Duodenal mucosa (tissue), 2 donors: ENCODE measurements around the gene PLXNB3.
"Not testable (repeated sequence)": the region's sequence is repeated elsewhere in the genome, so short reads cannot be mapped to it uniquely, and the experiment has no call there.

Source experiments
- H3K27ac ChIP-seq: one replicate; pipeline ENCODE4 v1.7.0; 2013; ENCODE audit warnings: low read depth, low read length
- H3K27me3 ChIP-seq, 2 donors: one replicate each; pipeline ENCODE4 v1.7.0; 2013; ENCODE audit warnings: low read length in 2 of 2, control low read depth in 1 of 2; ENCODE audit not compliant: insufficient read depth in 2 of 2, control insufficient read depth in 1 of 2
- H3K36me3 ChIP-seq, 2 donors: one replicate each; pipeline ENCODE4 v1.7.0; 2013; ENCODE audit warnings: low read length in 2 of 2, control low read depth in 1 of 2; ENCODE audit not compliant: insufficient read depth in 2 of 2, control insufficient read depth in 1 of 2
- H3K4me1 ChIP-seq, 2 donors: one replicate each; pipeline ENCODE4 v1.7.0; 2013; ENCODE audit warnings: low read length in 2 of 2, control low read depth in 1 of 2; ENCODE audit not compliant: insufficient read depth in 2 of 2, control insufficient read depth in 1 of 2
- H3K4me3 ChIP-seq, 2 donors: one replicate each; pipeline ENCODE4 v1.7.0; 2013; ENCODE audit warnings: low read length in 2 of 2, low read depth in 1 of 2
- H3K9ac ChIP-seq, 2 donors: one replicate each; pipeline ENCODE4 v1.7.0; 2013; ENCODE audit warnings: low read length in 2 of 2, low read depth in 1 of 2
- H3K9me3 ChIP-seq, 2 donors: one replicate each; pipeline ENCODE4 v1.7.0; 2013; ENCODE audit warnings: low read length in 2 of 2, control low read depth in 1 of 2; ENCODE audit not compliant: control insufficient read depth in 1 of 2

The PLXNB3 gene

GRCh38 chrX:153816831-153817690, 53.0 kb downstream of the PLXNB3 start:
- Histone ChIP-seq H3K9ac (no peak overlapping the region), H3K9me3 (no peaks in the 10 kb centered on the region), H3K36me3 (no peaks in the 10 kb centered on the region), H3K27me3 (no peaks in the 10 kb centered on the region), H3K27ac (no peak overlapping the region), H3K4me3 (no peak overlapping the region), H3K4me1 (peaks cover 0 to 7% of the 10 kb centered on the region in 2 donors)

GRCh38 chrX:153818064-153818463, 54.0 kb downstream of the PLXNB3 start:
- not testable (repeated sequence) for H3K4me1 ChIP-seq, H3K27ac ChIP-seq, H3K27me3 ChIP-seq, H3K4me3 ChIP-seq, H3K36me3 ChIP-seq, H3K9ac ChIP-seq, H3K9me3 ChIP-seq

GRCh38 chrX:153818571-153819383, 54.7 kb downstream of the PLXNB3 start:
- H3K9me3 ChIP-seq = no peaks in the 10 kb centered on the region
- no peaks in the 10 kb centered on the region for H3K27me3 ChIP-seq
- H3K9ac ChIP-seq = no peak overlapping the region
- H3K4me3 ChIP-seq = peak overlapping the region in 1 of 2 donors; percentile 45
- H3K4me1 ChIP-seq = peaks cover 0 to 7% of the 10 kb centered on the region in 2 donors
- H3K27ac ChIP-seq = no peak overlapping the region
- H3K36me3 ChIP-seq = no peaks in the 10 kb centered on the region

- Histone ChIP-seq H3K27me3 (no peaks in the 10 kb centered on the region), H3K36me3 (no peaks in the 10 kb centered on the region), H3K27ac (no peak overlapping the region), H3K9ac (no peak overlapping the region), H3K4me1 (peaks cover 0 to 7% of the 10 kb centered on the region in 2 donors), H3K9me3 (no peaks in the 10 kb centered on the region), H3K4me3 (peak overlapping the region in 1 of 2 donors; percentile 45)
Observed at GRCh38 chrX:153819384-153820040, 55.5 kb downstream of the PLXNB3 start.

- H3K9me3 ChIP-seq = no peaks in the 10 kb centered on the region
- H3K4me1 ChIP-seq = peaks cover 0 to 7% of the 10 kb centered on the region in 2 donors
- no peak overlapping the region for H3K27ac ChIP-seq
- H3K27me3 ChIP-seq = peaks cover 0 to 3% of the 10 kb centered on the region in 2 donors
- H3K36me3 ChIP-seq = no peaks in the 10 kb centered on the region
- H3K4me3 ChIP-seq = no peak overlapping the region
- H3K9ac ChIP-seq = no peak overlapping the region
Observed at GRCh38 chrX:153820601-153821000, 56.6 kb downstream of the PLXNB3 start.

GRCh38 chrX:153821066-153821465, 57.0 kb downstream of the PLXNB3 start:
- H3K4me3 ChIP-seq = no peak overlapping the region
- no peaks in the 10 kb centered on the region for H3K36me3 ChIP-seq
- H3K4me1 ChIP-seq = peaks cover 0 to 7% of the 10 kb centered on the region in 2 donors
- no peaks in the 10 kb centered on the region for H3K9me3 ChIP-seq
- H3K27me3 ChIP-seq = peaks cover 0 to 3% of the 10 kb centered on the region in 2 donors
- no peak overlapping the region for H3K27ac ChIP-seq
- no peak overlapping the region for H3K9ac ChIP-seq

GRCh38 chrX:153824348-153824747, 60.3 kb downstream of the PLXNB3 start:
- H3K4me3 ChIP-seq = no peak overlapping the region
- H3K9me3 ChIP-seq = no peaks in the 10 kb centered on the region
- H3K27ac ChIP-seq = no peak overlapping the region
- peaks cover 0 to 8% of the 10 kb centered on the region in 2 donors for H3K27me3 ChIP-seq
- no peak overlapping the region for H3K9ac ChIP-seq
- H3K36me3 ChIP-seq = no peaks in the 10 kb centered on the region
- H3K4me1 ChIP-seq = peaks cover 0 to 8% of the 10 kb centered on the region in 2 donors

- H3K27me3 ChIP-seq = peaks cover 0 to 8% of the 10 kb centered on the region in 2 donors
Observed at GRCh38 chrX:153825042-153825441, 61.0 kb downstream of the PLXNB3 start.

More at GRCh38 chrX:153825042-153825441, 61.0 kb downstream of the PLXNB3 start:
- no peak overlapping the region for H3K27ac ChIP-seq
- H3K9me3 ChIP-seq = no peaks in the 10 kb centered on the region
- H3K36me3 ChIP-seq = no peaks in the 10 kb centered on the region
- no peak overlapping the region for H3K9ac ChIP-seq
- H3K4me3 ChIP-seq = no peak overlapping the region
- peaks cover 0 to 8% of the 10 kb centered on the region in 2 donors for H3K4me1 ChIP-seq
